ENCODE data around the gene WDR45B. TPM values are rescaled to one million over a fixed set of nuclear protein-coding genes. Genes with fewer than 3 reads are reported as not detected.
"Not testable (repeated sequence)": the region's sequence is repeated elsewhere in the genome, so short reads cannot be mapped to it uniquely, and the experiment has no call there.

The WDR45B gene
- total and polyA plus RNA-seq, 2 donors (not counting 1 experiment from before 2014, with no cell fraction given), result 54.3 to 72.7 TPM

- Histone ChIP-seq H4K20me1 (ENCODE audit: control insufficient read depth, insufficient read depth, low read length, poor library complexity, severe bottlenecking) (no peaks in the 10 kb centered on the region), H3K27me3 (replicated peaks in 1 of 4; ENCODE audit: control extremely low read depth in 1 of 4, control insufficient read depth in 3 of 4, insufficient read depth in 4 of 4, low read length in 3 of 4) (no peaks in the 10 kb centered on the region), H3K4me2 (replicated peaks; ENCODE audit: low read depth, low read length, poor library complexity, severe bottlenecking) (no peak overlapping the region), H3K79me2 (ENCODE audit: control insufficient read depth, insufficient read depth, low read length) (no peaks in the 10 kb centered on the region), H3K9me3 (ENCODE audit: control extremely low read depth in 1 of 3, control insufficient read depth in 2 of 3, insufficient read depth in 1 of 3, low read length in 2 of 3) (peaks cover 0 to under 1% (median 0%) of the 10 kb centered on the region in 3 donors), H3K36me3 (replicated peaks in 1 of 2; ENCODE audit: control extremely low read depth in 1 of 2, control insufficient read depth in 1 of 2, extremely low read depth in 1 of 2, insufficient read depth in 2 of 2, low read length in 1 of 2) (peaks cover 0 to 2% of the 10 kb centered on the region in 2 experiments), H3K9ac (ENCODE audit: low read length) (no peak overlapping the region), H3K4me1 (ENCODE audit: control insufficient read depth in 2 of 2, insufficient read depth in 2 of 2, low read length in 2 of 2) (no peaks in the 10 kb centered on the region), H2AFZ (ENCODE audit: insufficient read depth, low read depth, low read length, poor library complexity, severe bottlenecking) (no peak overlapping the region), H3K4me3 (ENCODE audit: control extremely low read depth in 1 of 5, extremely low read depth in 1 of 5, insufficient read depth in 1 of 5, low read depth in 2 of 5, low read length in 4 of 5) (no peak overlapping the region), H3K27ac (ENCODE audit: low read length in 2 of 2) (no peak overlapping the region)
- Mint-ChIP-seq H3K27me3 (no peaks in the 10 kb centered on the region), H3K9me3 (ENCODE audit: insufficient read depth) (no peaks in the 10 kb centered on the region), H3K27ac (no peak overlapping the region), H3K4me3 (no peak overlapping the region), H3K4me1 (peaks cover 8% of the 10 kb centered on the region)
- no peak for DNase-seq
- 42% methylated on average over 6 of the region's 15 CpGs for WGBS (ENCODE audit: insufficient coverage)
- ChIA-PET CTCF (no interaction called here), POLR2A (no interaction called here)
- intact Hi-C loops (cut with micrococcal nuclease), result no loop called here
- TF ChIP-seq CTCF (IDR thresholded peaks at IDR 0.05) (no peak), EZH2 (IDR thresholded peaks at IDR 0.05; ENCODE audit: borderline replicate concordance, insufficient read depth, low read depth, low read length, poor library complexity, severe bottlenecking) (no peak)
- ATAC-seq (ENCODE audit: low read depth), result no peak
Measured at GRCh38 chr17:82655038-82655479, 6.8 kb upstream of the WDR45B start.

GRCh38 chr17:82654611-82655010, 6.4 kb upstream of the WDR45B start:
- DNase-seq; H3K27ac ChIP-seq (ENCODE audit: low read length in 2 of 2); H3K27me3 ChIP-seq (replicated peaks in 1 of 4; ENCODE audit: control extremely low read depth in 1 of 4, control insufficient read depth in 3 of 4, insufficient read depth in 4 of 4, low read length in 3 of 4); H3K4me1 ChIP-seq (ENCODE audit: control insufficient read depth in 2 of 2, insufficient read depth in 2 of 2, low read length in 2 of 2); H3K79me2 ChIP-seq (ENCODE audit: control insufficient read depth, insufficient read depth, low read length); intact Hi-C loops (cut with micrococcal nuclease); H3K4me2 ChIP-seq (replicated peaks; ENCODE audit: low read depth, low read length, poor library complexity, severe bottlenecking); H2AFZ ChIP-seq (ENCODE audit: insufficient read depth, low read depth, low read length, poor library complexity, severe bottlenecking); H3K4me3 Mint-ChIP-seq; H3K9me3 ChIP-seq (ENCODE audit: control extremely low read depth in 1 of 3, control insufficient read depth in 2 of 3, insufficient read depth in 1 of 3, low read length in 2 of 3); H3K36me3 ChIP-seq (replicated peaks in 1 of 2; ENCODE audit: control extremely low read depth in 1 of 2, control insufficient read depth in 1 of 2, extremely low read depth in 1 of 2, insufficient read depth in 2 of 2, low read length in 1 of 2); H4K20me1 ChIP-seq (ENCODE audit: control insufficient read depth, insufficient read depth, low read length, poor library complexity, severe bottlenecking); H3K4me3 ChIP-seq (ENCODE audit: control extremely low read depth in 1 of 5, extremely low read depth in 1 of 5, insufficient read depth in 1 of 5, low read depth in 2 of 5, low read length in 4 of 5); H3K27me3 Mint-ChIP-seq; H3K9me3 Mint-ChIP-seq (ENCODE audit: insufficient read depth); ATAC-seq (ENCODE audit: low read depth); CTCF ChIA-PET; H3K9ac ChIP-seq (ENCODE audit: low read length); H3K27ac Mint-ChIP-seq; POLR2A ChIA-PET: not testable (repeated sequence)
- WGBS (ENCODE audit: insufficient coverage), result 90% methylated on average over 4 of the region's 6 CpGs
- H3K4me1 Mint-ChIP-seq, result peaks cover 11% of the 10 kb centered on the region
